Activated CD4-positive, alpha-beta T cell treated with anti-CD3 and anti-CD28 coated beads for 1 hour (primary cell): Measurements from ENCODE around the gene PHYHD1.

Experiments
- DNase-seq: peaks from one replicate; pipeline ENCODE4 v3.0.0-alpha.2; 2020

Gene PHYHD1

DNA sequence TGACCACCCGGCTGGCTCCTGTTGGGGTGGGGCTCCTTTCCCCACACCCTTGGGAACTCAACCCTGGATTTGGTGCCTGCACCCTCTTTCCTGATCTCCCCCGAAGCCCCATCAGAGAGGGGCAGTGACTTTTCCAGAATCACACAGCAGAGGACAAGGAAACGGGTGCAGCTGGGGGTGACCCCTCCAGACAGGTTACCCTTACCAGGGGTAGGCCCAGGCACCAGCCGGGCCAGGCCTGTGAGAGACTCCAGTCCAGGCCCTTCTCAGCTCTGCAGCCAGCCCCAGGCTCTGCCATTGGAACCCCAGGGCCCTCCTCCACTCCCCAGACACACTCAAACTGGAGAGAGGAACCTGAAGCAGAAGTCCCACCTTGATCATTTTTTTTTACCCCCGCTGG is 19.0 kb upstream of the PHYHD1 start:
- no peak for DNase-seq

DNA sequence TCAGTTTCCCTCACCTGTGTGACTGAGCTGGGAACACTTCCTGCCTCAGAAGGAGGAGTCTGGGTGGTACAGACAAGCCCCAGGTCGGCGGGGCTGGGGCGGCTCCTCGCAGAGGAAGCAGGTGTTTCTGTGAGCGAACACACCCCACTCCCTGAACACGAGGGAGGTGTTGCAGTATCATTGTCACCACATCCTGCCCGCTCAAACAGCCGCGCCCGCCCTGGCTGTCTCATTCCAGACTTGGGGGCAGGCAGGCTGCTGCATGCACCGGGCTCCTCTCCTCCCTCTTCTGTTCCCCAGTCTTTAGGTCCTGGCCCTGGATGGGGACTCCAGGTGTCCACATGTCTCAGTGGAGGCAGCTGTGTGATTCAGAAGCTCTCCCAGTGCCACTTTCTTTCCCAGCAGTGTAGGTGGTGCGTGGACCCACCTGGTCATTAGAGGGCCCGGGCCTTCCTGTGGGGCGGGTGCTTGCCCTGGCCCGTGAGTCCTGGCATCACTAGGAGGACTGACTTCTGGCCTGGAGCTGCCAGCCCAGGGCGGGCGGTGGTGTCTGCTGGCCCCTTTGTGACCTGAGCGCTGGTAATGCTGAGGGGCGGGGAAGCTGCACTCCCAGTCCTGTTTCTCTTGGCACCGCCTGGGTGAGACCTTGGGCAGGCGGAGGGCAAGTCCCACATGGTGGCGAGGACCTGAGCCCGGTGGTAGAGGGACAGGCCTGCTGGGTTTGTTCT is 18.3 kb upstream of the PHYHD1 start:
- peak; percentile 78 for DNase-seq

DNA sequence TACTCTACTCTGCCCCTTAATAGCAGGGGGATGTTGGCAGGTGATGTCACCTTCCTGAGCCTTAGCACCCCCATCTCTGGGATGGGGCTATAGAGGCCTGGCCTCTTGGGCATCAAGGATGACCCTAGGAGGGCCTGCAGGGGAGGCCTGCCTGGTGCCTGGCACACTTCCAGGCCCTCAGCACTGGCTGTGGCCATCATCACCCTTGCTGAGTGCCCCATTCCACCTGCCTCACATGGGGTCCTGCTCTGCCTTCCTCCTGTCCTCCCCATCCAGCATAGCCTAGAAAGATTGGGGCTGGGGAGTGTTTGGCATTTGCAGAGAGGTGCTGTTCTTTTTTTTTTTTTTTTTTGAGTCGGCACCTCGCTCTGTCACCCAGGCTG is 17.7 kb upstream of the PHYHD1 start:
- no peak for DNase-seq

DNA sequence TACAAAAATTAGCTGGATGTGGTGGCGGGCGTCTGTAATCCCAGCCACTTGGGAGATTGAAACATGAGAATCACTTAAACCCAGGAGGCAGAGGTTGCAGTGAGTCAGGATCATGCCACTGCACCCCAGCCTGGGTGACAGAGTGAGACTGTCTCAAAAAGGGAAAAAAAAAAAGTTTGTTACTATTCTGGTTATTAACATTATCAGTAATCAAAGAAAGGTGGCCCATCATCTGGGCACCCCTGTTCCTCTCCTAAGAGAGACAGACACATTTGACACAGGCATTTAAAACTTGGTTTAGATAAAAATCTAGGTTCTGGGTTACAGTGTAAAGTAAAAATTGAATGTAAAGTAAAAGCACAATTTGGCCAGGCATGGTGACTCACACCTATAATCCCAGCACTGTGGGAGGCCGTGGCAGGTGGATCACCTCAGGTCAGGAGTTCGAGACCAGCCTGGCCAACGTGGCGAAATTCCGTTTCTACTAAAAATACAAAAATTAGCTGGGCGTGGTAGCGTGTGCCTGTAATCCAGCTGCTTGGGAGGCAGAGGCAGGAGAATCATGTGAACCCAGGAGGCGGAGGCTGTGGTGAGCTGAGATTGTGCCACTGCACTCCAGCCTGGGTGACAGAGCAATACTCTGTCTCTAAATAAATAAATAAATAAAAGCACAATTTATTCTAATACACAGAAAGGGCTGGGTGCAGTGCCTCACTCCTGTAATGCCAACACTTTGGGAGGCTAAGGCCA is 16.7 kb upstream of the PHYHD1 start:
- no peak for DNase-seq

DNA sequence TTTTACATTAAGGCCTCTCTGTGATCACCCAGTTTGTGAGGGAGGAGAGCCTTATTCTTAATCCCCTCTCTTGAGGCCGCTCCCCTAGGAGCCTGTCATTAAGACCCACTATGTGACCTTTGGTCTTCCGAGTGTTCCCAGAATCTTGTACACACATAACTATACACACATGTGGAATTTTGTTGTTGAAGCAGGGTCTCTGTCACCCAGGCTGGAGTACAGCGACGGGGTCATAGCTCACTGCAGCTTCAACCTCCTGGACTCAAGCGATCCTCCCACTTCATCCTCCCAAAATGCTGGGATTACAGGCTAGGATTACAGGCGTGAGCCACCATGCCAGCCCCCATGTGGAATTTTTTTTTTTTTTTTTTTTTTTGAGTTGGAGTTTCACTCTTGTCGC is 14.8 kb upstream of the PHYHD1 start:
- no peak for DNase-seq

DNA sequence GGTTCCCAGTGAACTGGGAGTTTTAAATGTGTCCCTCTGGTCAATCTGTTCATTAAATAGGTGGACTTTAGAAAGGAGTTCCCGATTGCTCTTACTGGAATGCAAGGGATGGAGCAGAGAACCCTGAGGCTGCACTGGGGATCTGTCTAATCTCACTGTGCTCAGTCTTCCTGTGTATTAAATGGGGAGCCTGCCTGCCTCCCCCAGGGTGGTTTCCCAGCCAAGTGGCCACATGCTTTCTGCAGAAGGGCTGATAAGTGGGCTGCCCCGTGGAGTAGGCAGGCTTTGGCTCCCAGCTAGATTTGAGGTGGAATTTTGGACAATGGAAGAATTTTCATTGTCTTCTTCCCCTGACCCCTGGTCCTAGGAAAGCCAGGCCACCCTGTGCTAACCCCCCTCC is 14.0 kb upstream of the PHYHD1 start:
- no peak for DNase-seq

DNA sequence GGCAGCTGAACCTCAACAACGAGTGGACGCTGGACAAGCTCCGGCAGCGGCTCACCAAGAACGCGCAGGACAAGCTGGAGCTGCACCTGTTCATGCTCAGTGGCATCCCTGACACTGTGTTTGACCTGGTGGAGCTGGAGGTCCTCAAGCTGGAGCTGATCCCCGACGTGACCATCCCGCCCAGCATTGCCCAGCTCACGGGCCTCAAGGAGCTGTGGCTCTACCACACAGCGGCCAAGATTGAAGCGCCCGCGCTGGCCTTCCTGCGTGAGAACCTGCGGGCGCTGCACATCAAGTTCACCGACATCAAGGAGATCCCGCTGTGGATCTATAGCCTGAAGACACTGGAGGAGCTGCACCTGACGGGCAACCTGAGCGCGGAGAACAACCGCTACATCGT is 12.4 kb upstream of the PHYHD1 start:
- DNase-seq, result no peak

DNA sequence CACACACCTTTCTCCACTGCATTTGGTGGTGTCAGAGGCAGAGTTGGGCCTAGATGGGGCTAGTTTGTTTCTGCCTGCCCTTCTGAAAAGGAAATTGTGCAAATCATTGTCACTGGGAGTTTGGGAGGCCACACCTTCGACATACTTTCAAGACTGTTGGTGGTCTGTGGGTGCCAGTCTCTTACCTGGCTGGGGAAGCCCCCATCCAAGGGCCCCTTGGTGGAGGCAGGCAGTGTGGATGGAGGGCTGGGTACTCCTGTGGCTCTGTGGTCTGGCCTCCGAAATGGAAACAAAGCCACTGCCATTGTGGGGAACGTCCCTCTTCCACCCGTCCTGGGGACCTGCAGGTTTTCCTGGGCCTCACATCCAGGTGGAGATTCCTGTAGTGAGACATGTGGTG is 10.9 kb upstream of the PHYHD1 start:
- no peak for DNase-seq

DNA sequence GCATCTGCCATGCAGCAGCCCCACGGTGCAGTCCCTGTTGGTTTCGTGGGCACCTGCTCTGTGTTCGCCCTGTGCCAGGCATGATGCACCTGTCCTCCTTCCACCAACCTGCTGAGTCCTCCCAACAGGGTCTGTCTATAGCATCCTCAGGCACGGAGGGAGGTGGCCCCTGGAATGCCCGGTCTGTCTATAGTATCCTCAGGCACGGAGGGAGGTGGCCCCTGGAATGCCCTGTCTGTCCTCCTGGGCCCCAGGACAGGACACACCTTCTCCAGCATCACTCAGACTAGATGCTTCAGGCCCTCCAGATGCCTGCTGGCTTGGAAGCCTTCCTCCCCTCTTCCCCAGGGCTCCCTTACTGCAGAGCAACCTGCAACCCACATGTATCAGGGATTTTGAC is 9.9 kb upstream of the PHYHD1 start:
- DNase-seq, result no peak

DNA sequence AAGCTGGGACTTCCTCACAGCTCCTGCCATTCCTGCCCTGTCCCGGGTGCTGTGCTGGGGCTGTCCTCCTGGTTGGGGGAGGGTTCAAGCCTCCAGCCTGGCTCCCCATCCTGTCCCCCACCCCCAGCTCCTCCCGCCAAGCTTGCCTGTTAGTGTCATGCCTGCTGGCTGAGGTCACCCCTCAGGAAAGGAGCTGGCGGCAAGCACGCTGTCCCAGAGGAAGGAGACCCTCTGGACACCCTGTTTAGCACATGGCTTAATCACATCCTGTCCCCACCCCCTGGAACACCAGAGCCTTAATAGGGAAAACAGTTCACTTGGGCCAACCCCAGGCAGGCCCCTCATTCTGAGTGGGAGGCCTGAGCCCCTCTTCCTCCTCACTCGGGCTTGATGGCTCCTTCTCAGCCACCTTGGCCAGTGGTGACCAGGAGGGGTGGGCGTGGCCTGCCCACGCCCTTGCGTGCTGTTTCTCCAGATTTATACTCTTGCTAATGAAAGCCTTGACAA is 9.2 kb upstream of the PHYHD1 start:
- DNase-seq, result no peak

DNA sequence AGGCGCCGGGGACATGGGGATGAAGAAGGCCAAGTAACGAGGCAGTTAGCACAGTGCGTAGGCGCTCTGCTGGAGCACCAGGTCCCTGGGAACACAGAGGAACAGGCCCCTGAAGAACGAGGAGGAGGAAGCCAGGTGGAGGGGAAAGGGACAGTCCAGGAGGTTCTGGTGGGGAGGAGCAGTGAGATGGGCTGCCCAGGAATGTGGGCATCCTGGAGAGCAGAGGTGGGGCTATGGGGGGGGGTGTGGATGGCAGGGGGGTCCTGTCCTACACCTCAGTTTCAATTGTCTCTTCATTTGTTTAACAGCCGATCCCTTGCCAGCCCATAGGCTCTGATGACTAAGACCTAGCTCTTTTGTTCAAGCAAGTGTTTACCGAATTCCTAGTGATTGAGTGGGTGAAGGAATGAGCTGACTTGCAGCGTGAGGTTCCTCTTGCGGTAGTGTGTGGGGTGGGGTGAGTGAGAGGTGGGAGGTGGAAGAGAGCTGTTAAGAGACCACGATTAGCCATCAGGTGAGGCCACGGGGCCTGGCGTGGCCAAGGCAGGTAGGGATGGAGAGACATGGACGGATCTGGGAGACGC is 8.4 kb upstream of the PHYHD1 start:
- no peak for DNase-seq

DNA sequence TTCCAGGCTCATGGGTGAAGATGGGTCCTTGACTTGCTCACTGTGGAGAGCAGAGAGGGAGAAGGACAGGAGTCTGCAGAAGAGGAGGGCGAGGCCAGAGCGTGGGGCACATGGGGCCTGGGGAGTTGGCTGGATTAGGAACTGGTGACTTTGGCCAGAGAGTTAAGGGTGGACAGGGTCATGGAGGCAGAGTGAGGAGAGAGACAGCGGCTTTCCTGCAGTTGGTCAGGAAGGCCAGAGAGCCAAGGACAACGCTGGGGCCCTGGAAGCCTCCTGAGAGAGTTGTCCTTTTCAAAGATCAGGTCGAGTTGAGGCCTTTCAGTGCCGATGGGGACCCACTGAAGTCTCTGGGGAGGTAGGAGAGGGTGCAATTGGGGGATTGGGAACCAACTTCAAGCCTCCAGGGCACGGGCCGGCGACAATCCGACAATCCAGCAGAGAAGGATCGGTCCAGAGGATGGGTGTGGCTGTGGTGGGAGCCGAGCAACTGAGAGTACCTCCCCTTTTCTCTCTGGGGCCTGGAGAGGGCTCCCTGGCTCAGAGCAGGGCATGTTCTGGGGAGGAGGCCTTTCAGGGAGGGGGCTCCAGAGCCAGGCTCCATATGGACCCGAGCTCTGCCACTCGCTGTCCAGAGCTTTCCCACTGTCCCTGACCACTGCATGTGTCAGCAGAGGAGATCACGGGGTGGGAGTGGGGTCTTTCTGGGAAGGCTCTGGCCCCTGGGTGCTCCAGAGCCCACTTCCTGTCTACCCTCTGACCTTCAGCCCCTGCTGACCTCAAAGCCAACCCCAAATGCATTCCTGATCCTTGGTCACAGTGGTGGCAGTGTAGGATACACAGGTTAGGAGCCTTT is 7.5 kb upstream of the PHYHD1 start:
- no peak for DNase-seq

DNA sequence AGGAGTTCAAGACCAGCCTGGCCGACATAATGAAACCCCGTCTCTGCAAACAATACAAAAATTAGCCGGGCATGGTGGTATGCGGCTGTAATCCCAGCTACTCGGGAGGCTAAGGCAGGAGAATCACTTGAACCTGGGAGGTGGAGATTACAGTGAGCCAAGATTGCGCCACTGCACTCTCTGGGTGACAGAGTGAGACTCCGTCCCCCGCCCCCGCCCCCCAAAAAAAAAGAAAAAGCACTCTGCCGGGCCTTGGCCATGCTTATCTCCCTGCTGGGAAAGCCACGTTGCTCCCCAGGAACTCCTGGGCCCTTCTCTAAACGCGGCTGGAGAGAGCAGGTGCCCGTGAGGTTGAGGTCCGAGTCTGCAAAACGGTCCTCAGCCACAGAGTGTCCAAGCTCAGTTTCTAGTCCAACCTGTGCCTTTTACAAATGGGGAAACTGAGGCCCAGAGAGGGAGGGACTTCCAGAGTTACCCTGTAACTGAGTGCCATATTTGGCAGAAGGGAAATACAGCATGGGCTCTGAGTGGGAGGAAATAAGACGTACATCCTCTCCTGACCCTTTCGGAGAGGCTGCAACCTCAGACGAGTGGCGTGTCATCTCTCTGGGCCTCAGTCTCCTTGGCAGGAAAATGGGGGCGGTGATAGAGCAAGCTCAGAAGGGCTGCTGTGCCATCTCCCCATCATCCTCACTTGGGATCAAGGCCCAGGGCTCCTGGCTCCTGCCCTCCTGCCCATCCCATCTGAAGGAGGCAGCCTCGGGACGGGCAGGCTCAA is 6.6 kb upstream of the PHYHD1 start:
- no peak for DNase-seq

DNA sequence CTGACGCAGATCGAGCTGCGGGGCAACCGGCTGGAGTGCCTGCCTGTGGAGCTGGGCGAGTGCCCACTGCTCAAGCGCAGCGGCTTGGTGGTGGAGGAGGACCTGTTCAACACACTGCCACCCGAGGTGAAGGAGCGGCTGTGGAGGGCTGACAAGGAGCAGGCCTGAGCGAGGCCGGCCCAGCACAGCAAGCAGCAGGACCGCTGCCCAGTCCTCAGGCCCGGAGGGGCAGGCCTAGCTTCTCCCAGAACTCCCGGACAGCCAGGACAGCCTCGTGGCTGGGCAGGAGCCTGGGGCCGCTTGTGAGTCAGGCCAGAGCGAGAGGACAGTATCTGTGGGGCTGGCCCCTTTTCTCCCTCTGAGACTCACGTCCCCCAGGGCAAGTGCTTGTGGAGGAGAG is 4.6 kb upstream of the PHYHD1 start:
- DNase-seq, result no peak

DNA sequence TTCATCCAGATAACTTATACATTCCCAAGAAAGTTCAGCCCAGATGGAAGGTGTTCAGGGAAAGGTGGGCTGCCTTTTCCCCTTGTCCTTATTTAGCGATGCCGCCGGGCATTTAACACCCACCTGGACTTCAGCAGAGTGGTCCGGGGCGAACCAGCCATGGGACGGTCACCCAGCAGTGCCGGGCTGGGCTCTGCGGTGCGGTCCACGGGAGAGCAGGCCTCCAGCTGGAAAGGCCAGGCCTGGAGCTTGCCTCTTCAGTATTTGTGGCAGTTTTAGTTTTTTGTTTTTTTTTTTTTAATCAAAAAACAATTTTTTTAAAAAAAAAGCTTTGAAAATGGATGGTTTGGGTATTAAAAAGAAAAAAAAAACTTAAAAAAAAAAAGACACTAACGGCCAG is 4.0 kb upstream of the PHYHD1 start:
- no peak for DNase-seq

DNA sequence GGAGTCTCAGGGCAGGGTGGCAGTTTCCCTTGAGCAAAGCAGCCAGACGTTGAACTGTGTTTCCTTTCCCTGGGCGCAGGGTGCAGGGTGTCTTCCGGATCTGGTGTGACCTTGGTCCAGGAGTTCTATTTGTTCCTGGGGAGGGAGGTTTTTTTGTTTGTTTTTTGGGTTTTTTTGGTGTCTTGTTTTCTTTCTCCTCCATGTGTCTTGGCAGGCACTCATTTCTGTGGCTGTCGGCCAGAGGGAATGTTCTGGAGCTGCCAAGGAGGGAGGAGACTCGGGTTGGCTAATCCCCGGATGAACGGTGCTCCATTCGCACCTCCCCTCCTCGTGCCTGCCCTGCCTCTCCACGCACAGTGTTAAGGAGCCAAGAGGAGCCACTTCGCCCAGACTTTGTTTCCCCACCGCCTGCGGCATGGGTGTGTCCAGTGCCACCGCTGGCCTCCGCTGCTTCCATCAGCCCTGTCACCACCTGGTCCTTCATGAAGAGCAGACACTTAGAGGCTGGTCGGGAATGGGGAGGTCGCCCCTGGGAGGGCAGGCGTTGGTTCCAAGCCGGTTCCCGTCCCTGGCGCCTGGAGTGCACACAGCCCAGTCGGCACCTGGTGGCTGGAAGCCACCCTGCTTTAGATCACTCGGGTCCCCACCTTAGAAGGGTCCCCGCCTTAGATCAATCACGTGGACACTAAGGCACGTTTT is 3.5 kb upstream of the PHYHD1 start:
- no peak for DNase-seq

DNA sequence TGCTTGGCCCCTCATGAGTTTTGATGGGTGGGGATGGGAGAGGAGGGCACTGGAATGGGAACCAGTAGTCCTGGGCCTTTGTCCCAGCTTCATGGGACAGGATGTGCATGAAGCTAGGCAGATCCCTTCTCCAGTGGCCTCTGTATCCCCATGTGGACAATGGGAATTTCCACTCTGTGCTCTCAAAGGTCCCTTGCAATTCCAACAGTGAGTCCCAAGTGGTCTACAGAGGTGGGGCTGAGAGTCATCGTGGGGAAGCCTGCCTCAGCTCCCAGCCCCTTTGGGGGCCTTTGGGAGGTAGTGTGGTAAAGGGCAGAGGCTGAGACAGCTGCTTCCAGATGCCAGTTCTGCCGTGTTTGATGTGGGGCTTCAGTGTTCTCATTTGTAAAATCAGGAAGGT is 1.9 kb upstream of the PHYHD1 start:
- DNase-seq, result no peak

DNA sequence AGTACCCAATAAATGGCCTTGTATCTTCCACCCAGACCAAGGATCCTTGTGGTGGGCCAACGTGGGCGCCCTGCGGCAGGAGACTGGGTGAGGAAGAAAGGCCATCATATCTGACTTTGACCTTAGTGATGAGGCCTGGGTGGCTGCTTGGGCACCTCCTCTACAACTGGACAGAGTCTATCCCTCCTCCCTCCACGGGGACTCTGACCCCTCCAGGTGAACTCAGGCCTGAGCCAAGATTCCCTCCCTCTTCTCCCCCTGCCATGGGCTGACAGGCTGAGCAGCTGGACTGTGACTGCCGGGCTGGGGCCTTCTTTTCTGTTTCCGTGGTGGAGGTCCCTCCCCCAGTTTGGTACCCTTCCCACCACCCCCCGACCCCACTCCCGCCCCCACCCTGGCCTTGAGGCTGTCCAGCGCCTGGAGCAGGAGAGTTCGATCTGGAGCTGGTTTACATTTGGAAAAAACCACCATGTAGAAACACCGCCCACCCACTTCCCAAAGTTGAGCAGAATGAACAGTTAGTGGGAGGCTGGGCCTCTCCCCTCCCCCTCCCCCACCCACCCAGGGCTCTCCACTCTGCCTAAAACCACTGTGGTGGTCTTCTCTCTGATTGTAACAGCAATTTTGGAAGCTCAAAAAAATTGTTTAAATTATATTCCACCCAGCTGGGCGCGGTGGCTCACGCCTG is 1.2 kb upstream of the PHYHD1 start:
- no peak for DNase-seq

DNA sequence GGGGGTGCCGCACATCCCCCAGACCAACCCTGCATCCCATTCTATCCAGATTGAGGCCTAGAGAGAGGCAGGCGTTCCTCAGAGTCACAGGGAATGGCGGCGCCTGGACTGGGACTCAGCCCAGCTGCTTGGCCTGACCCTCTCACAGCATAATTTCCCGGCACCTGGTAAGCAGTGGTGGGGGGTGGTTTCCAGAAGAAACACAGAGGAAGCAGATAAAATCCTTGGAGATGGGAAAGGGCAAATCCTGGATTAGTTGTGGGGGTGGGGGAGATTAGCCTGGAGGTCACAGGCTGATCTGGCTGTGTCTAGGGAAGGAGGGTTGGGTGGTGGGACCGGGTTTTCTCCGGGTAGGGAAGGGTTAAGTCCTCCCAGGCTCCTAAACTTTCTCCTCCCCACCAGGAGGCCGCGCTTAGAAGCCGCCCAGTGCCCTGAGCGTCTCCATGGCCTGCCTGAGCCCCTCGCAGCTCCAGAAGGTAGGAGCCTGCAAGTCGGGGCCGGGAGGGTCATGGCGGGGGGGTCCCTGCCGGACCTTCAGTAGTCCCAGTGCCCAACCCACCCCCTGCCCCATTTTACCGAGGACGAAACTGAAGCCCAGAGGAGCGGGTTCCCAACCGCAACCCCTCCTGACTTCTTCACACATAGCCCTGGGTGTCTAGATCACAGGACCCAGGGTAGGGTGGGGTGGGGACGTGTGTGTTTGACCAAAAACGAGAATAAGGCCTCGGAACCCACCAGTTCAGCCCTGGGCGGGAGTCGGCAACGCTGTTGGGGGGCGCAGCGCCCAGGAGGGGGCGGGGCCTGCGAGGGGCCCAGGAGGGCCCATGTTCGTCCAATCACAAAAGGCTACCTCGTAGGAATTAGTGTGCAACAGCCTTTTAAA is 1.3 kb downstream of the PHYHD1 start:
- no peak for DNase-seq

DNA sequence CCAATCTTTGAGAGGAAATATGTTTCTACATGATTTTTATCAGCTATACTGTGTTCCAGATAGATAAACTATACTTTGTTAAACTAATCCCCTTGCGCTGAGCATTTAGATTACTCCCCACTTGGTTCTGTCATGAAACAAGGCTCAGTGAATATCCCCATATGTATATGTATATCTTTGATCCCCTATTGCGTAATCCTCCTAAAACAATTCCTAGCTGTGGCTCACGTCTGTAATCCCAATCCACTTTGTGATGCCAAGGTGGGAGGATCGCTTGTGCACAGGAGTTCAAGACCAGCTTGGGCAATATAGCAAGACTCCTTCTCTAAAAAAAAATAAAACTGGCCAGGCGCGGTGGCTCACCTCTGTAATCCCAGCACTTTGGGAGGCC is 2.7 kb downstream of the PHYHD1 start:
- no peak for DNase-seq
